B cell (primary cell): ENCODE measurements around the gene SPACA7. TPM values are rescaled to one million over a fixed set of nuclear protein-coding genes. Genes with fewer than 3 reads are reported as not detected.

Source experiments
- ATAC-seq: fragments of 200-7000 bp; cut with Tn5 transposase; one replicate; pipeline ENCODE4 v1.10.0; 2021; ENCODE audit warnings: low read depth, mild to moderate bottlenecking, moderate number of reproducible peaks, moderate library complexity
- CTCF ChIA-PET: fragments of 350-600 bp; sonication (Branson Sonifier 250); formaldehyde crosslinking; loops from one replicate; lab custom pipeline; 2021; ENCODE audit warnings: antibody characterized with exemption, inconsistent platforms; lab: Charles Lee
- POLR2A ChIA-PET: fragments of 350-600 bp; sonication (Branson Sonifier 250); formaldehyde crosslinking; loops from one replicate; lab custom pipeline; 2021; ENCODE audit warnings: antibody characterized with exemption; lab: Charles Lee
- DNase-seq: peaks from one replicate; pipeline ENCODE4 v3.0.0; 2013
- H2AFZ ChIP-seq: 2 replicates; pipeline ENCODE4 v1.6.1; 2012; ENCODE audit warnings: mild to moderate bottlenecking, low read depth, low read length; ENCODE audit not compliant: insufficient read depth, poor library complexity, severe bottlenecking
- H3K27ac ChIP-seq, 2 donors: 1 replicate in 1 of 2; 2 replicates in 1 of 2; pipeline ENCODE4 v1.5.1; 2012 to 2013; ENCODE audit warnings: low read length in 2 of 2, mild to moderate bottlenecking in 2 of 2, moderate library complexity in 1 of 2
- H3K27me3 ChIP-seq, 4 experiments: fragments of 200-600 bp in 1 of 4; sonication (generic) in 1 of 4; replicated peaks in 1 of 4; 1 replicate in 2 of 4; 2 replicates in 2 of 4; pipeline versions ENCODE4 v1.6.1 to v1.7.0; 2013 to 2016; ENCODE audit warnings: low read length in 3 of 4, mild to moderate bottlenecking in 2 of 4, mixed read lengths in 1 of 4, moderate library complexity in 1 of 4; ENCODE audit not compliant: insufficient read depth in 4 of 4, control insufficient read depth in 3 of 4; ENCODE audit errors: control extremely low read depth in 1 of 4
- H3K36me3 ChIP-seq, 2 experiments: replicated peaks in 1 of 2; 1 replicate in 1 of 2; 2 replicates in 1 of 2; pipeline versions ENCODE4 v1.6.1 to v1.7.1; 2013; ENCODE audit warnings: low read length in 1 of 2; ENCODE audit not compliant: insufficient read depth in 2 of 2, control insufficient read depth in 1 of 2; ENCODE audit errors: control extremely low read depth in 1 of 2, extremely low read depth in 1 of 2
- H3K4me1 ChIP-seq, 2 donors: fragments of 200-600 bp in 1 of 2; sonication (generic) in 1 of 2; 1 replicate in 1 of 2; 2 replicates in 1 of 2; pipeline versions ENCODE4 v1.5.1 to v1.6.1; 2013 to 2017; ENCODE audit warnings: low read length in 2 of 2; ENCODE audit not compliant: control insufficient read depth in 2 of 2, insufficient read depth in 2 of 2
- H3K4me2 ChIP-seq: replicated peaks from 2 replicates; pipeline ENCODE3; 2012; ENCODE audit warnings: mild to moderate bottlenecking, low read depth, low read length; ENCODE audit not compliant: poor library complexity, severe bottlenecking
- H3K4me3 ChIP-seq, 5 experiments: fragments of 200-600 bp in 1 of 5; sonication (generic) in 1 of 5; 1 replicate in 3 of 5; 2 replicates in 2 of 5; pipeline versions ENCODE4 v1.5.1 to v1.7.0; 2011 to 2016; ENCODE audit warnings: low read length in 4 of 5, mild to moderate bottlenecking in 4 of 5, low read depth in 2 of 5, control low read depth in 1 of 5, moderate library complexity in 1 of 5; ENCODE audit not compliant: insufficient read depth in 1 of 5; ENCODE audit errors: control extremely low read depth in 1 of 5, extremely low read depth in 1 of 5
- H3K79me2 ChIP-seq: fragments of 200-600 bp; sonication (generic); one replicate; pipeline ENCODE4 v1.6.0; 2016; ENCODE audit warnings: low read length; ENCODE audit not compliant: control insufficient read depth, insufficient read depth
- H3K9ac ChIP-seq: fragments of 200-600 bp; sonication (generic); 2 replicates; pipeline ENCODE4 v1.6.1; 2017; ENCODE audit warnings: mild to moderate bottlenecking, low read length, moderate library complexity
- H3K9me3 ChIP-seq, 3 donors: one replicate each; pipeline versions ENCODE4 v1.6.1 to v1.7.1; 2013; ENCODE audit warnings: low read length in 2 of 3; ENCODE audit not compliant: control insufficient read depth in 2 of 3, insufficient read depth in 1 of 3; ENCODE audit errors: control extremely low read depth in 1 of 3
- H4K20me1 ChIP-seq: 2 replicates; pipeline ENCODE4 v1.6.0; 2012; ENCODE audit warnings: mild to moderate bottlenecking, low read length; ENCODE audit not compliant: insufficient read depth, control insufficient read depth, poor library complexity, severe bottlenecking
- H3K27ac Mint-ChIP-seq: one replicate; pipeline ENCODE4 v1.8.0; 2021; ENCODE audit warnings: mixed read lengths
- H3K27me3 Mint-ChIP-seq: one replicate; pipeline ENCODE4 v1.8.0; 2021; ENCODE audit warnings: mixed read lengths
- H3K4me1 Mint-ChIP-seq: one replicate; pipeline ENCODE4 v1.8.0; 2021; ENCODE audit warnings: mixed read lengths
- H3K4me3 Mint-ChIP-seq: one replicate; pipeline ENCODE4 v1.8.0; 2021; ENCODE audit warnings: mixed read lengths
- H3K9me3 Mint-ChIP-seq: one replicate; pipeline ENCODE4 v1.8.0; 2022; ENCODE audit warnings: mixed read lengths; ENCODE audit not compliant: insufficient read depth
- CTCF ChIP-seq: fragments of 200-600 bp; IDR thresholded peaks from one replicate; pipeline ENCODE4 v1.8.0; 2022; ENCODE audit warnings: antibody characterized with exemption, mild to moderate bottlenecking
- EZH2 ChIP-seq: IDR thresholded peaks from 2 replicates; pipeline ENCODE4 v1.6.1; 2012; ENCODE audit warnings: borderline replicate concordance, low read depth, mild to moderate bottlenecking, moderate library complexity, low read length; ENCODE audit not compliant: insufficient read depth, poor library complexity, severe bottlenecking
- WGBS: methylation state at CpG from one replicate; pipeline ENCODE4 v1.1.5; 2013; ENCODE audit warnings: missing lambda C conversion rate; ENCODE audit not compliant: insufficient coverage; 5-methylcytosine and 5-hydroxymethylcytosine counted together
- intact Hi-C: fragments of 100-400 bp; cut with micrococcal nuclease; formaldehyde crosslinking; loops from one replicate; pipeline ENCODE4 v1.10.0; 2022
- polyA plus RNA-seq: library from polyadenylated mRNA; depleted of rRNA; stranded (reverse); fragments of >200 nt; gene quantifications from 2 replicates; pipeline ENCODE4 v1.2.3, GENCODE V29; 2012
- total RNA-seq, 2 donors: library from RNA; stranded (reverse); fragments of 120-200 nt in 1 of 2; gene quantifications; 1 replicate in 1 of 2; 2 replicates in 1 of 2; pipeline versions ENCODE4 v1.2.3 to v1.2.4, GENCODE V29; 2013 to 2022

SPACA7 gene
- total and polyA plus RNA-seq, 2 donors (not counting 1 experiment from before 2014, with no cell fraction given) = not detected

- Histone ChIP-seq H3K4me1 (no peaks in the 10 kb centered on the region), H3K79me2 (no peaks in the 10 kb centered on the region), H2AFZ (no peak overlapping the region), H3K9me3 (no peaks in the 10 kb centered on the region), H3K27ac (no peak overlapping the region), H3K4me2 (no peak overlapping the region), H3K36me3 (no peaks in the 10 kb centered on the region), H4K20me1 (no peaks in the 10 kb centered on the region), H3K4me3 (no peak overlapping the region), H3K9ac (no peak overlapping the region), H3K27me3 (no peaks in the 10 kb centered on the region)
- intact Hi-C loops = no loop called here
- ATAC-seq (no peak), DNase-seq (no peak)
- Mint-ChIP-seq H3K27ac (no peak overlapping the region), H3K4me3 (no peak overlapping the region), H3K27me3 (no peaks in the 10 kb centered on the region), H3K9me3 (peaks cover 3% of the 10 kb centered on the region), H3K4me1 (no peaks in the 10 kb centered on the region)
- ChIA-PET CTCF (no interaction called here), POLR2A (no interaction called here)
- WGBS = 92% methylated on average over 4 of the region's 7 CpGs
- TF ChIP-seq EZH2 (no peak), CTCF (no peak)
Measured at GRCh38 chr13:112479389-112479788, 103.2 kb downstream of the SPACA7 start.

GRCh38 chr13:112481458-112481857 is 105.3 kb downstream of the SPACA7 start:
- CTCF ChIA-PET = no interaction called here

More at GRCh38 chr13:112481458-112481857, 105.3 kb downstream of the SPACA7 start:
- H3K4me1 ChIP-seq = no peaks in the 10 kb centered on the region
- no peaks in the 10 kb centered on the region for H3K27me3 ChIP-seq
- no peaks in the 10 kb centered on the region for H3K27me3 Mint-ChIP-seq
- H3K9ac ChIP-seq = no peak overlapping the region
- no peaks in the 10 kb centered on the region for H3K79me2 ChIP-seq
- no peak overlapping the region for H3K27ac ChIP-seq
- H3K4me2 ChIP-seq = no peak overlapping the region
- no peak overlapping the region for H3K4me3 ChIP-seq
- no peak overlapping the region for H3K4me3 Mint-ChIP-seq
- H4K20me1 ChIP-seq = no peaks in the 10 kb centered on the region
- H2AFZ ChIP-seq = no peak overlapping the region
- no peaks in the 10 kb centered on the region for H3K9me3 ChIP-seq
- no peak overlapping the region for H3K27ac Mint-ChIP-seq
- H3K9me3 Mint-ChIP-seq = peaks cover 3% of the 10 kb centered on the region
- no peak for ATAC-seq
- POLR2A ChIA-PET = no interaction called here
- peaks cover 0 to 6% of the 10 kb centered on the region in 2 experiments for H3K36me3 ChIP-seq
- no peaks in the 10 kb centered on the region for H3K4me1 Mint-ChIP-seq
- no peak for DNase-seq
- intact Hi-C loops = no loop called here
- no peak for TF ChIP-seq CTCF
- no peak for TF ChIP-seq EZH2
